ENCODE results near the gene ZNF697. TPM values are rescaled to one million over a fixed set of nuclear protein-coding genes. Genes with fewer than 3 reads are reported as not detected.

The ZNF697 gene
- polyA plus RNA-seq, 1 experiment: 12.9 TPM

DNA sequence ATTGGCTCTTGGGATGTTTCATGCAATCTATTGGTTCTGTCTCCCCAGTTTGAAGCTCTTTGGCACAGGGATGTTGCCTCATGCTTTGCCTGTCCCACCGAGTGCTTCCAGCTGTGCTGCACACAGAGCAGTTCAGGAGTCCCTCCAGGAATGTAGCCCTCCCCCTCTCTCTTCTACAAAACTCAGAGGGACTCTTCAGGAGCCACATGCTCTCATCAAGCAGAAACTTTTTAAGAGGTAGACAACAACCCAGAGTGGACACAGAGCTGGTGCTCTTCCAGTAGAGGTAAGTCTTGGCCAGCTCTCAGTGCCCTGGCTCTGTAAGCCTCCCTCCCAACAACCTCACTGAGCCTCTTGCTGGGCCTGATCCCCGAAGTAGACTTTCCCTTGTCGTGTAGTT lies 11.6 kb upstream of the ZNF697 start:
- H3K4me3 ChIP-seq (ENCODE audit: low read depth, low read length): no peak overlapping the region
- no peaks in the 10 kb centered on the region for H3K27me3 ChIP-seq (ENCODE audit: control insufficient read depth, insufficient read depth, low read length)
- H3K9me3 ChIP-seq (ENCODE audit: control insufficient read depth, insufficient read depth, low read length): no peaks in the 10 kb centered on the region
- ChIA-PET POLR2A (interaction anchor here (2.6 kb wide), 1 partner anchor 12 kb away, joined by 17 read pairs; the partner anchor contains the start of gene ZNF697), CTCF (interaction anchor here (4.2 to 6.7 kb wide), 4 partner anchors 11 to 49 kb away, joined by 41 to 83 read pairs (median 75); partner anchors contain the start of gene ZNF697)
- H3K27ac ChIP-seq (ENCODE audit: low read depth, low read length): no peak overlapping the region
- TF ChIP-seq, protein P1, sequence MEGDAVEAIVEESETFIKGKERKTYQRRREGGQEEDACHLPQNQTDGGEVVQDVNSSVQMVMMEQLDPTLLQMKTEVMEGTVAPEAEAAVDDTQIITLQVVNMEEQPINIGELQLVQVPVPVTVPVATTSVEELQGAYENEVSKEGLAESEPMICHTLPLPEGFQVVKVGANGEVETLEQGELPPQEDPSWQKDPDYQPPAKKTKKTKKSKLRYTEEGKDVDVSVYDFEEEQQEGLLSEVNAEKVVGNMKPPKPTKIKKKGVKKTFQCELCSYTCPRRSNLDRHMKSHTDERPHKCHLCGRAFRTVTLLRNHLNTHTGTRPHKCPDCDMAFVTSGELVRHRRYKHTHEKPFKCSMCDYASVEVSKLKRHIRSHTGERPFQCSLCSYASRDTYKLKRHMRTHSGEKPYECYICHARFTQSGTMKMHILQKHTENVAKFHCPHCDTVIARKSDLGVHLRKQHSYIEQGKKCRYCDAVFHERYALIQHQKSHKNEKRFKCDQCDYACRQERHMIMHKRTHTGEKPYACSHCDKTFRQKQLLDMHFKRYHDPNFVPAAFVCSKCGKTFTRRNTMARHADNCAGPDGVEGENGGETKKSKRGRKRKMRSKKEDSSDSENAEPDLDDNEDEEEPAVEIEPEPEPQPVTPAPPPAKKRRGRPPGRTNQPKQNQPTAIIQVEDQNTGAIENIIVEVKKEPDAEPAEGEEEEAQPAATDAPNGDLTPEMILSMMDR (IDR thresholded peaks at IDR 0.05; ENCODE audit: low read depth, low read length): no peak
- no peak for DNase-seq (ENCODE audit: low read depth, low spot score)

DNA sequence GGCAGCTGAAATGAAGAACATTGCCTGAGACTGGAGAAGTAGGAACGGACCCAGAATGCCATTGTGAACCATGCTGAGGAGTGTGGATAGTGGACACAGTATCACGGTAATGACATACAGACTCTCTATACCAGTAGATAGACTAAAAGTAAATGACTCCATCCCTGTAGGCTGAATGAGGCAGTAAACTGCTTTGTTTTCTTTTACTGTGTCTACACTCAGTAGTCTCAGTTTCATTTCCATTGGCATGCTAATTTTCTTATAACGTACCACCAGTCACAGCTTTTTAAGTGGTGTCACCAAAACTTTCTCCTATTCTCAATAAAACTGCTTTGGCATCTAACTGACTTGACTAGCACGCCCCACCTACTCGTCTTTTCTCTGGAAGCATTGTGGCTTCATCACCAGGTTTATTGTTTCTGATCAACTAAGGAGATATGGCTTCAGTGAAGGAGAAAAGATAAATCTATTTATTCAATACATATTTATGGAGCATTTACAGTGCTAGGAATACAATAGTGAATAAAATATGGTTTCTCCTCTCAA lies 8.4 kb upstream of the ZNF697 start:
- Histone ChIP-seq H3K27me3 (ENCODE audit: control insufficient read depth, insufficient read depth, low read length) (peaks cover 4% of the 10 kb centered on the region), H3K4me3 (ENCODE audit: low read depth, low read length) (no peak overlapping the region), H3K27ac (ENCODE audit: low read depth, low read length) (no peak overlapping the region), H3K9me3 (ENCODE audit: control insufficient read depth, insufficient read depth, low read length) (no peaks in the 10 kb centered on the region)
- TF ChIP-seq, protein P1 (IDR thresholded peaks at IDR 0.05; ENCODE audit: low read depth, low read length): no peak
- ChIA-PET POLR2A (no interaction called here), CTCF (interaction anchor here (0.7 to 5.7 kb wide), 5 partner anchors 8 to 45 kb away, joined by 3 to 43 read pairs (median 3); partner anchors contain the start of gene ZNF697)
- no peak for DNase-seq (ENCODE audit: low read depth, low spot score)

DNA sequence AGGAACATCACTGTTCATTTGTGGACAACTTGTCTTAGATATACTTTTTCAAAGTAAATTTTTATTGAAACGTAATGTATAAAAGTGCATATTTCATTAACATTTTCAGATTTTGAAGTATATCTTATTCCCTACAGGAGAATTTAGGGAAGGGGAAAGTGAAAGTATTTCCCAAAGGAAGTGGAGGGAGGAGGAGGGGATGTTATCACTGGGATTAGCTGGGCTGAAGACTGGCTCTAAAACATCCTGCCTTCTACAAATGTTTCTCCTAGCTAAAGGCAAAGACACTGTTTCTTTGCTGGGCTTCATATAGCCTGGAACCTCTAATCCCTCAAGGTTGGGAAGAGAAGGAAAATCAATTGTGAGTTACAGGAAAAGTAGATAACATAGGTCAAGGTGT lies 7.1 kb upstream of the ZNF697 start:
- POLR2A ChIA-PET: no interaction called here
- no peak for DNase-seq (ENCODE audit: low read depth, low spot score)
- Histone ChIP-seq H3K27me3 (ENCODE audit: control insufficient read depth, insufficient read depth, low read length) (peaks cover 4% of the 10 kb centered on the region), H3K27ac (ENCODE audit: low read depth, low read length) (no peak overlapping the region), H3K9me3 (ENCODE audit: control insufficient read depth, insufficient read depth, low read length) (no peaks in the 10 kb centered on the region), H3K4me3 (ENCODE audit: low read depth, low read length) (no peak overlapping the region)
- TF ChIP-seq, protein P1 (IDR thresholded peaks at IDR 0.05; ENCODE audit: low read depth, low read length): no peak
- CTCF ChIA-PET: interaction anchor here (1.3 to 5.7 kb wide), 2 partner anchors 19 to 43 kb away, joined by 9 to 43 read pairs; no protein-coding TSS in a partner anchor

DNA sequence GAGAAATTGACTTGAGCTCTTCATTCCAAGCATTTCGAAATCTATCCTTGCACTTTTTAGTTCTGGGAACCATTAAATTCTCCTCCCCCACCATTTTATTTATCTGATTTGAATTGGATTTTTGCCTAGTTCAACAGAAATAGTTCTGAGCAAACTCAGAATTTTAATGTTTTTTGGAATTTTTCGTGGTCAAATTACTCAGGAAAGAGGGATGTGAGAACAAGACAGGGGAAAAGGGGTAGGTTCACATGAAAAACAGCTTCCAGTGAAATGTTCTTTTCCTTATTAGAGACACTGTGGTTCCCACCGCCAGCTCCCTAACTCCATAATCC lies 5.7 kb upstream of the ZNF697 start:
- ChIA-PET CTCF (interaction anchor here (1.2 to 5.7 kb wide), 4 partner anchors 9 to 40 kb away, joined by 3 to 43 read pairs (median 8); no protein-coding TSS in a partner anchor), POLR2A (interaction anchor here (1.4 kb wide), 1 partner anchor 58 kb away, joined by 4 read pairs; the partner anchor contains the start of gene PHGDH)
- peaks cover 4% of the 10 kb centered on the region for H3K27me3 ChIP-seq (ENCODE audit: control insufficient read depth, insufficient read depth, low read length)
- no peak for DNase-seq (ENCODE audit: low read depth, low spot score)
- TF ChIP-seq, protein P1 (IDR thresholded peaks at IDR 0.05; ENCODE audit: low read depth, low read length): no peak
- H3K9me3 ChIP-seq (ENCODE audit: control insufficient read depth, insufficient read depth, low read length): no peaks in the 10 kb centered on the region
- H3K27ac ChIP-seq (ENCODE audit: low read depth, low read length): no peak overlapping the region
- H3K4me3 ChIP-seq (ENCODE audit: low read depth, low read length): no peak overlapping the region

GRCh38 chr1:119653135-119653838 lies 5.2 kb upstream of the ZNF697 start:
- DNase-seq (ENCODE audit: low read depth, low spot score): no peak
- Histone ChIP-seq H3K27ac (ENCODE audit: low read depth, low read length) (no peak overlapping the region), H3K27me3 (ENCODE audit: control insufficient read depth, insufficient read depth, low read length) (peaks cover 4% of the 10 kb centered on the region), H3K9me3 (ENCODE audit: control insufficient read depth, insufficient read depth, low read length) (no peaks in the 10 kb centered on the region), H3K4me3 (ENCODE audit: low read depth, low read length) (no peak overlapping the region)
- TF ChIP-seq, protein P1 (IDR thresholded peaks at IDR 0.05; ENCODE audit: low read depth, low read length): no peak
- CTCF ChIA-PET: interaction anchor here (1.2 to 5.7 kb wide), 4 partner anchors 9 to 40 kb away, joined by 3 to 43 read pairs (median 8); no protein-coding TSS in a partner anchor
- POLR2A ChIA-PET: interaction anchor here (1.4 kb wide), 1 partner anchor 58 kb away, joined by 4 read pairs; the partner anchor contains the start of gene PHGDH
